SU-DHL-6 (cell line): ENCODE data around the gene CLMN.

Experiments
- H2AFZ ChIP-seq: fragments of 200-600 bp; sonication (generic); 2 replicates; pipeline ENCODE4 v1.6.1; 2014; ENCODE audit warnings: low read depth, mild to moderate bottlenecking, moderate library complexity, mixed read lengths, antibody characterized with exemption, low read length; ENCODE audit not compliant: severe bottlenecking
- H3F3A ChIP-seq: fragments of 200-600 bp; shearing (Covaris generic); 2 replicates; pipeline ENCODE4 v1.6.0; 2016; ENCODE audit warnings: antibody characterized with exemption, mild to moderate bottlenecking; ENCODE audit not compliant: insufficient read depth
- H3K27ac ChIP-seq: fragments of 200-600 bp; sonication (generic); 2 replicates; pipeline ENCODE4 v1.5.1; 2016; ENCODE audit warnings: low read depth, mild to moderate bottlenecking, low read length, moderate library complexity, mixed read lengths
- H3K27me3 ChIP-seq: fragments of 200-600 bp; sonication (generic), shearing (Covaris generic); 2 replicates; pipeline ENCODE4 v1.6.0; 2014; ENCODE audit warnings: mild to moderate bottlenecking, low read length
- H3K36me3 ChIP-seq: fragments of 200-600 bp; sonication (generic); 2 replicates; pipeline ENCODE4 v1.6.1; 2014; ENCODE audit warnings: mild to moderate bottlenecking, low read length, mixed read lengths
- H3K4me2 ChIP-seq: fragments of 300-600, 200-600 bp; shearing (Covaris generic), sonication (generic); 2 replicates; pipeline ENCODE4 v1.6.0; 2014; ENCODE audit warnings: low read length, low read depth, mild to moderate bottlenecking; ENCODE audit not compliant: poor library complexity, severe bottlenecking
- H3K4me3 ChIP-seq: fragments of 200-600 bp; sonication (generic); 2 replicates; pipeline ENCODE4 v1.5.1; 2014; ENCODE audit warnings: antibody characterized with exemption, low read length, mild to moderate bottlenecking, mixed read lengths; ENCODE audit not compliant: insufficient read depth, poor library complexity, severe bottlenecking
- H3K79me2 ChIP-seq: fragments of 200-600 bp; sonication (generic); 2 replicates; pipeline ENCODE4 v1.6.1; 2014; ENCODE audit warnings: mild to moderate bottlenecking, low read length, moderate library complexity; ENCODE audit not compliant: insufficient read depth
- H3K9ac ChIP-seq: fragments of 200-600 bp; sonication (generic); 2 replicates; pipeline ENCODE4 v1.7.0; 2014; ENCODE audit warnings: mild to moderate bottlenecking, low read length
- H3K9me2 ChIP-seq: fragments of 200-600 bp; sonication (generic); replicated peaks from 2 replicates; pipeline ENCODE4 v1.6.1; 2014; ENCODE audit warnings: low read length; ENCODE audit not compliant: insufficient read depth
- H3K9me3 ChIP-seq: fragments of 200-600 bp; sonication (generic); 2 replicates; pipeline ENCODE4 v1.6.1; 2014; ENCODE audit warnings: low read length, mixed read lengths; ENCODE audit not compliant: insufficient read depth
- H4K20me1 ChIP-seq: fragments of 200-600 bp; sonication (generic); 2 replicates; pipeline ENCODE4 v1.6.1; 2014; ENCODE audit warnings: low read depth, mild to moderate bottlenecking, antibody characterized with exemption, low read length, moderate library complexity, mixed read lengths
- CTCF ChIP-seq: fragments of 200-600 bp; sonication (generic); IDR thresholded peaks from one replicate; pipeline ENCODE4 v1.5.1; 2017; ENCODE audit warnings: antibody characterized with exemption, mild to moderate bottlenecking, low read length, moderate library complexity; ENCODE audit not compliant: insufficient read depth, poor library complexity, severe bottlenecking
- EZH2phosphoT487 ChIP-seq: fragments of 200-600 bp; sonication (generic), shearing (Covaris generic); conservative IDR thresholded peaks from 2 replicates; pipeline ENCODE4 v1.6.1; 2018; ENCODE audit warnings: mild to moderate bottlenecking, antibody characterized with exemption, low read length, moderate library complexity, mixed read lengths

The CLMN gene

GRCh38 chr14:95193081-95193480 is 126.6 kb downstream of the CLMN start:
- Histone ChIP-seq H4K20me1 (no peaks in the 10 kb centered on the region), H3K27ac (no peak overlapping the region), H3K9me3 (no peaks in the 10 kb centered on the region), H3K4me2 (no peak overlapping the region), H3K9ac (no peak overlapping the region), H3K27me3 (no peaks in the 10 kb centered on the region), H3K4me3 (no peak overlapping the region), H2AFZ (no peak overlapping the region), H3K79me2 (no peaks in the 10 kb centered on the region), H3F3A (no peaks in the 10 kb centered on the region), H3K9me2 (no peaks in the 10 kb centered on the region), H3K36me3 (no peaks in the 10 kb centered on the region)
- TF ChIP-seq EZH2phosphoT487 (no peak), CTCF (no peak)

- TF ChIP-seq EZH2phosphoT487 (no peak), CTCF (no peak)
- Histone ChIP-seq H3K9ac (no peak overlapping the region), H3K79me2 (no peaks in the 10 kb centered on the region)
Observed at GRCh38 chr14:95192311-95192710, 127.4 kb downstream of the CLMN start.

GRCh38 chr14:95191445-95192199 is 128.1 kb downstream of the CLMN start:
- no peaks in the 10 kb centered on the region for H3F3A ChIP-seq
- no peak overlapping the region for H2AFZ ChIP-seq
- H3K9me2 ChIP-seq, result no peaks in the 10 kb centered on the region
- no peak overlapping the region for H3K4me3 ChIP-seq
- no peak overlapping the region for H3K27ac ChIP-seq
- no peak overlapping the region for H3K9ac ChIP-seq
- H3K79me2 ChIP-seq, result no peaks in the 10 kb centered on the region
- no peaks in the 10 kb centered on the region for H3K9me3 ChIP-seq
- no peak overlapping the region for H3K4me2 ChIP-seq
- no peaks in the 10 kb centered on the region for H4K20me1 ChIP-seq
- TF ChIP-seq EZH2phosphoT487, result no peak
- TF ChIP-seq CTCF, result no peak
- H3K27me3 ChIP-seq, result no peaks in the 10 kb centered on the region
- H3K36me3 ChIP-seq, result no peaks in the 10 kb centered on the region

More at GRCh38 chr14:95192311-95192710, 127.4 kb downstream of the CLMN start:
- no peaks in the 10 kb centered on the region for H3K36me3 ChIP-seq
- H3F3A ChIP-seq, result no peaks in the 10 kb centered on the region
- H3K27ac ChIP-seq, result no peak overlapping the region
- no peak overlapping the region for H3K4me2 ChIP-seq
- no peaks in the 10 kb centered on the region for H4K20me1 ChIP-seq
- no peaks in the 10 kb centered on the region for H3K9me3 ChIP-seq
- no peaks in the 10 kb centered on the region for H3K9me2 ChIP-seq
- no peak overlapping the region for H3K4me3 ChIP-seq
- no peaks in the 10 kb centered on the region for H3K27me3 ChIP-seq
- H2AFZ ChIP-seq, result no peak overlapping the region
